A549 (cell line): Measurements from ENCODE around the gene GLA. TPM values are rescaled to one million over a fixed set of nuclear protein-coding genes. Genes with fewer than 3 reads are reported as not detected.

Source experiments
- EHMT2 ChIP-seq: fragments of 200-600 bp; sonication (generic); IDR thresholded peaks from 2 replicates; pipeline ENCODE4 v1.6.1; 2016; ENCODE audit warnings: antibody characterized with exemption, low read depth, mild to moderate bottlenecking, moderate library complexity
- polyA plus RNA-seq, 4 experiments: library from polyadenylated mRNA; depleted of rRNA in 3 of 4; stranded (reverse); fragments of >200 nt; fragmentation: RNase III in 1 of 4; extraction: RNeasy Plus Mini Kit Qiagen cat#74134 plus additional on column Dnase treatment in 1 of 4; gene quantifications; 2 replicates in 3 of 4; 3 replicates in 1 of 4; pipeline ENCODE4 v1.2.3, GENCODE V29; 2011 to 2017
- TF ChIP-seq, protein P1 (sequence below): fragments of 200-600 bp; sonication (generic); IDR thresholded peaks from 2 replicates; pipeline ENCODE4 v1.6.1; 2016; ENCODE audit warnings: antibody characterized with exemption, mild to moderate bottlenecking, moderate library complexity

The GLA gene
- polyA plus RNA-seq, 2 of the 4 experiments (the other 2 are of a cell fraction): 148 to 184 TPM

DNA sequence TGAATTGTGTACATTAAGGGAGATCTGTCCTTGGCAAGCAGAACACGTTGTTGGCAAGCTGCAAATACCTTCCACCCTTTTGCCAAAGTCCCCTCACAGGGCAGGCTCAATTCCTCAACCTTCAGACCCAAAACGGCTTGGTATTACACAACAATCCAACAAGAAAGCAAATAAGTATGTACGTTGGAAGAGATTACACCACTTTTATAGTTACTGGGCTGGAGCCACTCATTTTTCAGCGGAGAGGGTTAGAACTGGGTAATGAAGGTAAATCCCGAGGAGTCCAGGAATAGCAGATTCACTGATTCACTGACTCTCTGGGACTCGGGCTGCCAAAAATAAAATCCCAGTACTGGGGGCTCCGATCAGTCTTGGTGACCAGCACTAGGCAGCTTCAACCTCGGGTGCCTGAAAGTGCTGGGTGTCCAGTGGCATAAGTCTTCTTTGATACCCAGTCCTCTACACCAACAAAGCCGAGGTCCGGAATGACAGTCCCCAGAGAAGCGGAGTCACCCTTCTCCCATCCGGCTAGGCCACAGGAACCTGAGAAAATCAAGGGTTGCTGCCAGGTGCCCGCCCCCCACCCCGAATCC, 59.8 kb downstream of the GLA start (continued):
- TF ChIP-seq, protein P1, sequence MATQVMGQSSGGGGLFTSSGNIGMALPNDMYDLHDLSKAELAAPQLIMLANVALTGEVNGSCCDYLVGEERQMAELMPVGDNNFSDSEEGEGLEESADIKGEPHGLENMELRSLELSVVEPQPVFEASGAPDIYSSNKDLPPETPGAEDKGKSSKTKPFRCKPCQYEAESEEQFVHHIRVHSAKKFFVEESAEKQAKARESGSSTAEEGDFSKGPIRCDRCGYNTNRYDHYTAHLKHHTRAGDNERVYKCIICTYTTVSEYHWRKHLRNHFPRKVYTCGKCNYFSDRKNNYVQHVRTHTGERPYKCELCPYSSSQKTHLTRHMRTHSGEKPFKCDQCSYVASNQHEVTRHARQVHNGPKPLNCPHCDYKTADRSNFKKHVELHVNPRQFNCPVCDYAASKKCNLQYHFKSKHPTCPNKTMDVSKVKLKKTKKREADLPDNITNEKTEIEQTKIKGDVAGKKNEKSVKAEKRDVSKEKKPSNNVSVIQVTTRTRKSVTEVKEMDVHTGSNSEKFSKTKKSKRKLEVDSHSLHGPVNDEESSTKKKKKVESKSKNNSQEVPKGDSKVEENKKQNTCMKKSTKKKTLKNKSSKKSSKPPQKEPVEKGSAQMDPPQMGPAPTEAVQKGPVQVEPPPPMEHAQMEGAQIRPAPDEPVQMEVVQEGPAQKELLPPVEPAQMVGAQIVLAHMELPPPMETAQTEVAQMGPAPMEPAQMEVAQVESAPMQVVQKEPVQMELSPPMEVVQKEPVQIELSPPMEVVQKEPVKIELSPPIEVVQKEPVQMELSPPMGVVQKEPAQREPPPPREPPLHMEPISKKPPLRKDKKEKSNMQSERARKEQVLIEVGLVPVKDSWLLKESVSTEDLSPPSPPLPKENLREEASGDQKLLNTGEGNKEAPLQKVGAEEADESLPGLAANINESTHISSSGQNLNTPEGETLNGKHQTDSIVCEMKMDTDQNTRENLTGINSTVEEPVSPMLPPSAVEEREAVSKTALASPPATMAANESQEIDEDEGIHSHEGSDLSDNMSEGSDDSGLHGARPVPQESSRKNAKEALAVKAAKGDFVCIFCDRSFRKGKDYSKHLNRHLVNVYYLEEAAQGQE: no peak
- TF ChIP-seq EHMT2: no peak
- TF ChIP-seq, all 56 proteins: peak for 0

Other genes starting within 250 kb of the GLA start
- gene DRP2, start 188.1 kb downstream of the GLA start, polyA plus RNA-seq (2011; rRNA removed): 0.62 and 0.66 TPM in 2 replicates
- gene DRP2, start 188.1 kb downstream of the GLA start, polyA plus RNA-seq (2017; fragmentation: RNase III; extraction: RNeasy Plus Mini Kit Qiagen cat#74134 plus additional on column Dnase treatment): 0.36 to 0.58 TPM (median 0.45 TPM) in 3 replicates
- gene TAF7L, start 116.6 kb downstream of the GLA start, polyA plus RNA-seq (2011; rRNA removed): 0.08 and 0.13 TPM in 2 replicates
- gene TAF7L, start 116.6 kb downstream of the GLA start, polyA plus RNA-seq (2017; fragmentation: RNase III; extraction: RNeasy Plus Mini Kit Qiagen cat#74134 plus additional on column Dnase treatment): 0.05 to 0.08 TPM (median 0.08 TPM) in 3 replicates
- 22.2 and 24.5 TPM in 2 replicates for gene TIMM8A, start 59.2 kb downstream of the GLA start, polyA plus RNA-seq (2011; rRNA removed)
- gene TIMM8A, start 59.2 kb downstream of the GLA start, polyA plus RNA-seq (2017; fragmentation: RNase III; extraction: RNeasy Plus Mini Kit Qiagen cat#74134 plus additional on column Dnase treatment): 34.2 to 38.7 TPM (median 36.8 TPM) in 3 replicates
- gene BTK, start 21.7 kb downstream of the GLA start, polyA plus RNA-seq (2011; rRNA removed): 0.05 and 0.26 TPM in 2 replicates
- gene BTK, start 21.7 kb downstream of the GLA start, polyA plus RNA-seq (2017; fragmentation: RNase III; extraction: RNeasy Plus Mini Kit Qiagen cat#74134 plus additional on column Dnase treatment): 0.05 to 0.20 TPM (median 0.18 TPM) in 3 replicates
- gene RPL36A, start 16.9 kb downstream of the GLA start, polyA plus RNA-seq (2011; rRNA removed): 2,853 and 3,171 TPM in 2 replicates
- gene RPL36A, start 16.9 kb downstream of the GLA start, polyA plus RNA-seq (2017; fragmentation: RNase III; extraction: RNeasy Plus Mini Kit Qiagen cat#74134 plus additional on column Dnase treatment): 2,347 to 2,811 TPM (median 2,529 TPM) in 3 replicates
- 50.1 and 55.4 TPM in 2 replicates for gene HNRNPH2, start 297 bp upstream of the GLA start, polyA plus RNA-seq (2011; rRNA removed)
- gene HNRNPH2, start 297 bp upstream of the GLA start, polyA plus RNA-seq (2017; fragmentation: RNase III; extraction: RNeasy Plus Mini Kit Qiagen cat#74134 plus additional on column Dnase treatment): 74.9 to 88.0 TPM (median 86.5 TPM) in 3 replicates
- gene ARMCX4, start 77.5 kb upstream of the GLA start, polyA plus RNA-seq (2011; rRNA removed): 1.3 and 1.4 TPM in 2 replicates
- gene ARMCX4, start 77.5 kb upstream of the GLA start, polyA plus RNA-seq (2017; fragmentation: RNase III; extraction: RNeasy Plus Mini Kit Qiagen cat#74134 plus additional on column Dnase treatment): 1.2 to 2.0 TPM (median 1.6 TPM) in 3 replicates
- gene ARMCX1, start 142.6 kb upstream of the GLA start, polyA plus RNA-seq (2011; rRNA removed): 0.89 and 1.0 TPM in 2 replicates
- 0.29 to 0.48 TPM (median 0.40 TPM) in 3 replicates for gene ARMCX1, start 142.6 kb upstream of the GLA start, polyA plus RNA-seq (2017; fragmentation: RNase III; extraction: RNeasy Plus Mini Kit Qiagen cat#74134 plus additional on column Dnase treatment)
- gene ARMCX6, start 210.1 kb upstream of the GLA start, polyA plus RNA-seq (2011; rRNA removed): 54.8 and 68.4 TPM in 2 replicates
- 31.9 to 40.6 TPM (median 34.6 TPM) in 3 replicates for gene ARMCX6, start 210.1 kb upstream of the GLA start, polyA plus RNA-seq (2017; fragmentation: RNase III; extraction: RNeasy Plus Mini Kit Qiagen cat#74134 plus additional on column Dnase treatment)
- 28.0 and 33.0 TPM in 2 replicates for gene ARMCX3, start 215.2 kb upstream of the GLA start, polyA plus RNA-seq (2011; rRNA removed)
- gene ARMCX3, start 215.2 kb upstream of the GLA start, polyA plus RNA-seq (2017; fragmentation: RNase III; extraction: RNeasy Plus Mini Kit Qiagen cat#74134 plus additional on column Dnase treatment): 29.4 to 37.5 TPM (median 35.4 TPM) in 3 replicates